Loucy (cell line): ENCODE results near the gene TOP1.

Experiments
- EZH2phosphoT487 ChIP-seq: fragments of 200-600 bp; IDR thresholded peaks from 2 replicates; pipeline ENCODE4 v1.6.1; 2018; ENCODE audit warnings: antibody characterized with exemption, mild to moderate bottlenecking, moderate library complexity, borderline replicate concordance
- TF ChIP-seq, protein P1 (sequence below): fragments of 200-600 bp; sonication (generic); conservative IDR thresholded peaks from 2 replicates; pipeline ENCODE4 v1.5.1; 2014; ENCODE audit warnings: mild to moderate bottlenecking, antibody characterized with exemption, low read length

DNA sequence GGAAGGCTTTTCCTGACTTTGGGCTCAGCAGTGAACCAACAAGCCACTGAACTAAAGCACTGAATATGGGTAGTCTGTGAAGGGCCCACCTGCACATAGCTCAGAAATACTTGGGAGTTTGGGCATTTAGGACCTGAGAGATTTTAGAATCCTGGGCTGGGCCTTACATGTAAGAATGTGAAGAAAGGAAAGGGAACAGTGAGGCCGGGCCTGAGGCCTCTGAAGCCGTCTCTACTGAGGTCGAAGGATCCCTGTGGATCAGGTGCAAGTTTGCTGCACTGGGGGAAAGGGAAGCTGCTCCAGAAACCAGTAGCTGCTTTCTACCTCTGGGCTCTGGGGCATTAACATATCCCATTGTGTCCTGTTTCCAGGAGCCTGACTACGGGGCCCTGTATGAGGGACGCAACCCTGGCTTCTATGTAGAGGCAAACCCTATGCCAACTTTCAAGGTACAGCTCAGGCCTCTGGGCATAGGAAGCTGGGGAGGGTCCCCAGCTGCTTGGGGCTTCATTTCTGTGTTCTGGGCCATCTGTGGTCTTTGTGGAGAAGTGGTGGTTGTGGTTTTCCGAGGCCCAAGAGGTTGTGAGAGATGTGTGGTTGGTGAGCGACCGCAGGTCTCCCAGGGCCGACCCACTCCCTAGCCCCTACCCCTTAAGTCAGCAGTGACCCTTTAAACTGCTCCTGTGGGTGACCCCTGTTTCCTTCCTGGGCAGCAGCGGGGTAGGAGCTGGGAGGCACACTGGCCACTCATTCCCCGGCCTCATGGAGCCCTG lies 139.0 kb downstream of the TOP1 start:
- TF ChIP-seq, protein P1, sequence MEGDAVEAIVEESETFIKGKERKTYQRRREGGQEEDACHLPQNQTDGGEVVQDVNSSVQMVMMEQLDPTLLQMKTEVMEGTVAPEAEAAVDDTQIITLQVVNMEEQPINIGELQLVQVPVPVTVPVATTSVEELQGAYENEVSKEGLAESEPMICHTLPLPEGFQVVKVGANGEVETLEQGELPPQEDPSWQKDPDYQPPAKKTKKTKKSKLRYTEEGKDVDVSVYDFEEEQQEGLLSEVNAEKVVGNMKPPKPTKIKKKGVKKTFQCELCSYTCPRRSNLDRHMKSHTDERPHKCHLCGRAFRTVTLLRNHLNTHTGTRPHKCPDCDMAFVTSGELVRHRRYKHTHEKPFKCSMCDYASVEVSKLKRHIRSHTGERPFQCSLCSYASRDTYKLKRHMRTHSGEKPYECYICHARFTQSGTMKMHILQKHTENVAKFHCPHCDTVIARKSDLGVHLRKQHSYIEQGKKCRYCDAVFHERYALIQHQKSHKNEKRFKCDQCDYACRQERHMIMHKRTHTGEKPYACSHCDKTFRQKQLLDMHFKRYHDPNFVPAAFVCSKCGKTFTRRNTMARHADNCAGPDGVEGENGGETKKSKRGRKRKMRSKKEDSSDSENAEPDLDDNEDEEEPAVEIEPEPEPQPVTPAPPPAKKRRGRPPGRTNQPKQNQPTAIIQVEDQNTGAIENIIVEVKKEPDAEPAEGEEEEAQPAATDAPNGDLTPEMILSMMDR: no peak
- no peak for TF ChIP-seq EZH2phosphoT487
